ENCODE measurements around the gene MYH7. TPM values are rescaled to one million over a fixed set of nuclear protein-coding genes. Genes with fewer than 3 reads are reported as not detected.

Gene MYH7
- total and polyA plus RNA-seq, 2 of the 4 experiments (the other 2 are of a cell fraction): not detected

- Histone ChIP-seq H2AFZ (replicated peaks; ENCODE audit: low read length, poor library complexity) (no peak overlapping the region), H3K9ac (ENCODE audit: low read depth, low read length) (no peak overlapping the region), H3K79me1 (ENCODE audit: low read depth in 1 of 2, low read length in 2 of 2) (no peaks in the 10 kb centered on the region), H3K4me2 (ENCODE audit: low read depth, low read length) (no peak overlapping the region), H3K18ac (ENCODE audit: low read depth, low read length) (no peak overlapping the region), H4K5ac (ENCODE audit: low read depth, low read length) (no peak overlapping the region), H3K9me1 (ENCODE audit: insufficient read depth, low read length) (no peaks in the 10 kb centered on the region), H2AK9ac (replicated peaks; ENCODE audit: low read depth, low read length, poor library complexity) (no peak overlapping the region), H2BK120ac (ENCODE audit: low read depth, low read length) (no peak overlapping the region), H2AK5ac (ENCODE audit: low read depth, low read length) (no peak overlapping the region), H3K36me3 (ENCODE audit: control insufficient read depth, insufficient read depth, low read length) (no peaks in the 10 kb centered on the region), H4K20me1 (ENCODE audit: insufficient read depth, low read length) (no peaks in the 10 kb centered on the region), H3K9me3 (ENCODE audit: control insufficient read depth, insufficient read depth, low read length) (no peaks in the 10 kb centered on the region), H3K4me3 (ENCODE audit: insufficient read depth, low read depth, low read length) (no peak overlapping the region), H3K23ac (ENCODE audit: low read depth, low read length) (no peak overlapping the region), H3K56ac (ENCODE audit: extremely low read depth, insufficient read depth, low read length) (no peak overlapping the region), H2BK20ac (ENCODE audit: low read depth, low read length) (no peak overlapping the region), H3K4me1 (ENCODE audit: control insufficient read depth, insufficient read depth, low read length) (no peaks in the 10 kb centered on the region), H2BK15ac (ENCODE audit: low read depth, low read length) (no peak overlapping the region), H4K8ac (ENCODE audit: low read depth in 2 of 2, low read length in 2 of 2) (no peak overlapping the region), H2BK5ac (ENCODE audit: low read depth, low read length, poor library complexity, severe bottlenecking) (no peak overlapping the region), H3K27ac (ENCODE audit: insufficient read depth, low read length) (no peak overlapping the region), H3K14ac (replicated peaks; ENCODE audit: low read depth, low read length) (no peak overlapping the region), H4K91ac (ENCODE audit: insufficient read depth, low read depth, low read length) (no peak overlapping the region), H3K4ac (ENCODE audit: low read depth, low read length) (no peak overlapping the region), H3K27me3 (ENCODE audit: control insufficient read depth, insufficient read depth, low read length) (peaks cover 9% of the 10 kb centered on the region)
- DNase-seq (no peak), ATAC-seq (ENCODE audit: low read depth) (no peak)
- POLR2A ChIA-PET (ENCODE audit: unreplicated experiment): no interaction called here
- CTCF ChIA-PET: no interaction called here
- dilution Hi-C loops (cut with HindIII; ENCODE audit: low sequenced_read_pairs, unreplicated experiment): no loop called here
- TF ChIP-seq MAZ (IDR thresholded peaks at IDR 0.05; ENCODE audit: borderline replicate concordance, low read depth, low read length) (no peak), BHLHE40 (IDR thresholded peaks at IDR 0.05; ENCODE audit: low read depth, low read length) (no peak), SMC3 (IDR thresholded peaks at IDR 0.05; ENCODE audit: low read depth, low read length) (no peak), CTCF (conservative IDR thresholded peaks at IDR 0.05; ENCODE audit: low read depth, low read length) (no peak)
- in situ Hi-C loops (cut with MboI; ENCODE audit: low sequenced_read_pairs): no loop called here
- WGBS, 2 experiments (ENCODE audit: extremely low coverage in 2 of 2, insufficient read length in 1 of 2): no CpG with 5 or more reads among the region's 7 CpGs
- intact Hi-C loops (cut with micrococcal nuclease): no loop called here
- no TSS peak for BruUV-seq (replicated peaks)
Observed at GRCh38 chr14:23447361-23448350, 12.2 kb upstream of the MYH7 start.
